SU-DHL-6 (cell line): ENCODE data around the gene CAPZA1.

Source experiments
- H2AFZ ChIP-seq: fragments of 200-600 bp; sonication (generic); 2 replicates; pipeline ENCODE4 v1.6.1; 2014; ENCODE audit warnings: low read depth, mild to moderate bottlenecking, moderate library complexity, mixed read lengths, antibody characterized with exemption, low read length; ENCODE audit not compliant: severe bottlenecking
- H3F3A ChIP-seq: fragments of 200-600 bp; shearing (Covaris generic); 2 replicates; pipeline ENCODE4 v1.6.0; 2016; ENCODE audit warnings: antibody characterized with exemption, mild to moderate bottlenecking; ENCODE audit not compliant: insufficient read depth
- H3K27ac ChIP-seq: fragments of 200-600 bp; sonication (generic); 2 replicates; pipeline ENCODE4 v1.5.1; 2016; ENCODE audit warnings: low read depth, mild to moderate bottlenecking, low read length, moderate library complexity, mixed read lengths
- H3K27me3 ChIP-seq: fragments of 200-600 bp; sonication (generic), shearing (Covaris generic); 2 replicates; pipeline ENCODE4 v1.6.0; 2014; ENCODE audit warnings: mild to moderate bottlenecking, low read length
- H3K36me3 ChIP-seq: fragments of 200-600 bp; sonication (generic); 2 replicates; pipeline ENCODE4 v1.6.1; 2014; ENCODE audit warnings: mild to moderate bottlenecking, low read length, mixed read lengths
- H3K4me2 ChIP-seq: fragments of 300-600, 200-600 bp; shearing (Covaris generic), sonication (generic); 2 replicates; pipeline ENCODE4 v1.6.0; 2014; ENCODE audit warnings: low read length, low read depth, mild to moderate bottlenecking; ENCODE audit not compliant: poor library complexity, severe bottlenecking
- H3K4me3 ChIP-seq: fragments of 200-600 bp; sonication (generic); 2 replicates; pipeline ENCODE4 v1.5.1; 2014; ENCODE audit warnings: antibody characterized with exemption, low read length, mild to moderate bottlenecking, mixed read lengths; ENCODE audit not compliant: insufficient read depth, poor library complexity, severe bottlenecking
- H3K79me2 ChIP-seq: fragments of 200-600 bp; sonication (generic); 2 replicates; pipeline ENCODE4 v1.6.1; 2014; ENCODE audit warnings: mild to moderate bottlenecking, low read length, moderate library complexity; ENCODE audit not compliant: insufficient read depth
- H3K9ac ChIP-seq: fragments of 200-600 bp; sonication (generic); 2 replicates; pipeline ENCODE4 v1.7.0; 2014; ENCODE audit warnings: mild to moderate bottlenecking, low read length
- H3K9me2 ChIP-seq: fragments of 200-600 bp; sonication (generic); replicated peaks from 2 replicates; pipeline ENCODE4 v1.6.1; 2014; ENCODE audit warnings: low read length; ENCODE audit not compliant: insufficient read depth
- H3K9me3 ChIP-seq: fragments of 200-600 bp; sonication (generic); 2 replicates; pipeline ENCODE4 v1.6.1; 2014; ENCODE audit warnings: low read length, mixed read lengths; ENCODE audit not compliant: insufficient read depth
- H4K20me1 ChIP-seq: fragments of 200-600 bp; sonication (generic); 2 replicates; pipeline ENCODE4 v1.6.1; 2014; ENCODE audit warnings: low read depth, mild to moderate bottlenecking, antibody characterized with exemption, low read length, moderate library complexity, mixed read lengths
- EZH2phosphoT487 ChIP-seq: fragments of 200-600 bp; sonication (generic), shearing (Covaris generic); conservative IDR thresholded peaks from 2 replicates; pipeline ENCODE4 v1.6.1; 2018; ENCODE audit warnings: mild to moderate bottlenecking, antibody characterized with exemption, low read length, moderate library complexity, mixed read lengths
- TF ChIP-seq, protein P1 (sequence below): fragments of 200-600 bp; sonication (generic); IDR thresholded peaks from one replicate; pipeline ENCODE4 v1.5.1; 2017; ENCODE audit warnings: antibody characterized with exemption, mild to moderate bottlenecking, low read length, moderate library complexity; ENCODE audit not compliant: insufficient read depth, poor library complexity, severe bottlenecking

The CAPZA1 gene

DNA sequence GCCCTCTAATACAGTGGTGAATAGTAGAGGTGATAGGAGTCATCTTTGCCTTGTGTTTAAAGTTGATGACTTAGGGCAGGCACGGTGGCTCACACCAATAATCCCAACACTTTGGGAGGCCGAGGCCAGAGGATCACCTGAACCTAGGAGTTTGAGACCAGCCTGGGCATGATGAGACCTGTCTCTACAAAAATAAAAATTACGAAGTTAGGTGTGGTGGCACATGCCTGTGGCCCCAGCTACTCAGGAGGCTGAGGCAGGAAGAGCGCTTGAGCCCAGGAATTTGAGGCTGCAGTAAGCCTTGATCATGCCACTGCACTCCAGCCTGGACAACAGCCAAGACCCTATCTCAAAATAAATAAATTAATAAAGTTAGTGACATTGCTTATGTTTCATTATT is 26.6 kb downstream of the CAPZA1 start:
- Histone ChIP-seq H3K9me3 (no peaks in the 10 kb centered on the region), H3K9me2 (no peaks in the 10 kb centered on the region), H3K4me2 (no peak overlapping the region), H3K9ac (no peak overlapping the region), H3K4me3 (no peak overlapping the region), H3K79me2 (peaks cover 100% of the 10 kb centered on the region), H3K27me3 (no peaks in the 10 kb centered on the region), H2AFZ (no peak overlapping the region), H4K20me1 (peaks cover 51% of the 10 kb centered on the region), H3F3A (peaks cover 12% of the 10 kb centered on the region; the same call in 1 of the 2 replicates), H3K36me3 (peaks cover 49% of the 10 kb centered on the region), H3K27ac (no peak overlapping the region)
- TF ChIP-seq, protein P1, sequence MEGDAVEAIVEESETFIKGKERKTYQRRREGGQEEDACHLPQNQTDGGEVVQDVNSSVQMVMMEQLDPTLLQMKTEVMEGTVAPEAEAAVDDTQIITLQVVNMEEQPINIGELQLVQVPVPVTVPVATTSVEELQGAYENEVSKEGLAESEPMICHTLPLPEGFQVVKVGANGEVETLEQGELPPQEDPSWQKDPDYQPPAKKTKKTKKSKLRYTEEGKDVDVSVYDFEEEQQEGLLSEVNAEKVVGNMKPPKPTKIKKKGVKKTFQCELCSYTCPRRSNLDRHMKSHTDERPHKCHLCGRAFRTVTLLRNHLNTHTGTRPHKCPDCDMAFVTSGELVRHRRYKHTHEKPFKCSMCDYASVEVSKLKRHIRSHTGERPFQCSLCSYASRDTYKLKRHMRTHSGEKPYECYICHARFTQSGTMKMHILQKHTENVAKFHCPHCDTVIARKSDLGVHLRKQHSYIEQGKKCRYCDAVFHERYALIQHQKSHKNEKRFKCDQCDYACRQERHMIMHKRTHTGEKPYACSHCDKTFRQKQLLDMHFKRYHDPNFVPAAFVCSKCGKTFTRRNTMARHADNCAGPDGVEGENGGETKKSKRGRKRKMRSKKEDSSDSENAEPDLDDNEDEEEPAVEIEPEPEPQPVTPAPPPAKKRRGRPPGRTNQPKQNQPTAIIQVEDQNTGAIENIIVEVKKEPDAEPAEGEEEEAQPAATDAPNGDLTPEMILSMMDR, result no peak
- no peak for TF ChIP-seq EZH2phosphoT487

DNA sequence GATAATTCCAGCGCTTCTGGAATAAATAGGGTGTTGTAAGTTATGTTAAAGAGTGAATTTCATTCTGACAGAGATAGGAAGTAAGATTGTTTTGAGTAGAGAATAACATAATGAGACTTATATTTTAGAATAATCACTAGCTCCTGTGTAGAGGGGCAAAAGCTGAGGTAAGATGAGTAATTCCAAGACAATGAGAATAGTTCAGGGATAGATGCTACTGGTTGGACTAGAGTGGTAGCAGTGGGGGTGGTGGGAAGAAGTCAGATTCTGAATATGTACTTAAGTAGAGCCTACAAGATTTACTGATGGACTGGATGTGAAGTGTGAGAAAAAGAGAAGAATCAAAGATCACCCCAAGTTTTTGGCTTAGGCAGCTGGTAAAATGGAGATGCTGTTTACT is 31.6 kb downstream of the CAPZA1 start:
- Histone ChIP-seq H3K9me2 (no peaks in the 10 kb centered on the region), H3K9ac (no peak overlapping the region), H3K79me2 (peaks cover 71% of the 10 kb centered on the region), H3K4me3 (no peak overlapping the region), H3K4me2 (no peak overlapping the region), H4K20me1 (peaks cover 21% of the 10 kb centered on the region), H3K36me3 (peaks cover 62% of the 10 kb centered on the region), H3K9me3 (no peaks in the 10 kb centered on the region), H3K27ac (no peak overlapping the region), H3F3A (peaks cover 13% of the 10 kb centered on the region; the same call in 1 of the 2 replicates), H2AFZ (no peak overlapping the region), H3K27me3 (no peaks in the 10 kb centered on the region)
- TF ChIP-seq, protein P1, result no peak
- no peak for TF ChIP-seq EZH2phosphoT487

DNA sequence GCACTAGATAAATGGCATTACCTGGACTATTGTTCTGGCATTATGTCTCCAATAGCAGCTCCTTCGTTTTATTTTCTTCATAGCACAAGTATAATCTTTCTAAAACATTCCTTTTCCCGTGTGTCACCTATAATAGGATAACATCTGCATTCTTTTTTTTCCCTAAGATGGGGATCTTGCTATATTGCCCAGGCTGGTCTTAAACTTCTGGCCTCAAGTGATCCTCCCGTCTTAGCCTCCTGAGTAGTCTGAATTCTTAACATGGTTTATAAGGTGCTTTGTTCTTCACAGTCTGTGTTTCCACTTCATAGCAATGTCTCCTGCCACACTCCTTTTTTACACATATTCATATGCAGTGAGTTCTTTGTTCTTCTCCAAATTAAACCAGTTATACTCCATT is 46.2 kb downstream of the CAPZA1 start:
- Histone ChIP-seq H3K9me3 (no peaks in the 10 kb centered on the region), H3K4me2 (no peak overlapping the region), H3F3A (peaks cover 8% of the 10 kb centered on the region; the same call in 1 of the 2 replicates), H3K9me2 (no peaks in the 10 kb centered on the region), H3K79me2 (no peaks in the 10 kb centered on the region; the same call in 1 of the 2 replicates), H3K9ac (no peak overlapping the region), H2AFZ (no peak overlapping the region), H3K36me3 (peaks cover 44% of the 10 kb centered on the region), H3K4me3 (no peak overlapping the region), H3K27ac (no peak overlapping the region), H3K27me3 (no peaks in the 10 kb centered on the region), H4K20me1 (0 out of 2 replicates have a peak, but pooled peaks cover 3% of the 10 kb centered on the region)
- TF ChIP-seq EZH2phosphoT487, result no peak
- TF ChIP-seq, protein P1, result no peak
